GM12873 (cell line): ENCODE measurements around the gene GAB1.
A peak's percentile ranks its signal among the peaks of the same experiment; 100 is the strongest.

Experiments
- CTCF ChIP-seq: IDR thresholded peaks from 2 replicates; pipeline ENCODE4 v1.5.1; 2012; ENCODE audit warnings: low read depth, mild to moderate bottlenecking, moderate library complexity, low read length, control low read depth; ENCODE audit not compliant: insufficient read depth; ENCODE audit errors: missing control alignments

The GAB1 gene

GRCh38 chr4:143374255-143374654 lies 37.6 kb downstream of the GAB1 start:
- TF ChIP-seq CTCF = no peak

- no peak for TF ChIP-seq CTCF
These were observed 38.1 kb downstream of the GAB1 start for GRCh38 chr4:143374771-143375170.

- TF ChIP-seq CTCF = peak; percentile 73
These were observed 38.8 kb downstream of the GAB1 start for GRCh38 chr4:143375326-143376073.

- no peak for TF ChIP-seq CTCF
These were observed 41.0 kb downstream of the GAB1 start for GRCh38 chr4:143377611-143378099.

GRCh38 chr4:143380629-143381028 lies 44.0 kb downstream of the GAB1 start:
- TF ChIP-seq CTCF = no peak

- TF ChIP-seq CTCF = no peak
These were observed 44.8 kb downstream of the GAB1 start for GRCh38 chr4:143381189-143382118.

- no peak for TF ChIP-seq CTCF
These were observed 45.9 kb downstream of the GAB1 start for GRCh38 chr4:143382596-143382995.
